ENCODE results near the gene ARID4B.

DNA sequence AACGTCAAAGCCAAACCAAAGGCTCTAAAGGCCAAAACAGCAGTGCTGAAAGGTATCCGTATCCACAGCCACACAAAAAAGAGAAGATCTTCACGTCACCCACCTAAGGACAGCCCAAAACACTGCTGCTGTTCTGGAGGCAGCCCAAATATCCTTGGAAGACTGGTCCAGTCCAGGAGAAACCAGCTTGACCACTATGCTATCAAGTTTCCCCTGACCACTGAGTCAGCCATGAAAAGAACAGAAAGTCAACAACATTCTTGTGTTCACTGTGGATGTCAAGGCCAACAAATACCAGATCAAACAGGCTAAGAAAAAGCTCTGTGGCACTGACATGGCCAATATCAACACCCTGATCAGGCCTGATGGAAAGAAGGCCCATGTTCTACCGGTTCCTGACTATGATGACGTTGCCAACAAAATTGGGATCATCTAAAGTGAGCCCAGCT is 32.1 kb downstream of the ARID4B start:
- TF ChIP-seq, protein P1, sequence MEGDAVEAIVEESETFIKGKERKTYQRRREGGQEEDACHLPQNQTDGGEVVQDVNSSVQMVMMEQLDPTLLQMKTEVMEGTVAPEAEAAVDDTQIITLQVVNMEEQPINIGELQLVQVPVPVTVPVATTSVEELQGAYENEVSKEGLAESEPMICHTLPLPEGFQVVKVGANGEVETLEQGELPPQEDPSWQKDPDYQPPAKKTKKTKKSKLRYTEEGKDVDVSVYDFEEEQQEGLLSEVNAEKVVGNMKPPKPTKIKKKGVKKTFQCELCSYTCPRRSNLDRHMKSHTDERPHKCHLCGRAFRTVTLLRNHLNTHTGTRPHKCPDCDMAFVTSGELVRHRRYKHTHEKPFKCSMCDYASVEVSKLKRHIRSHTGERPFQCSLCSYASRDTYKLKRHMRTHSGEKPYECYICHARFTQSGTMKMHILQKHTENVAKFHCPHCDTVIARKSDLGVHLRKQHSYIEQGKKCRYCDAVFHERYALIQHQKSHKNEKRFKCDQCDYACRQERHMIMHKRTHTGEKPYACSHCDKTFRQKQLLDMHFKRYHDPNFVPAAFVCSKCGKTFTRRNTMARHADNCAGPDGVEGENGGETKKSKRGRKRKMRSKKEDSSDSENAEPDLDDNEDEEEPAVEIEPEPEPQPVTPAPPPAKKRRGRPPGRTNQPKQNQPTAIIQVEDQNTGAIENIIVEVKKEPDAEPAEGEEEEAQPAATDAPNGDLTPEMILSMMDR (IDR thresholded peaks at IDR 0.05) = no peak
- TF ChIP-seq POLR2A (IDR thresholded peaks at IDR 0.05) = no peak
